A673 (cell line): Measurements from ENCODE around the gene SEC16A.

Experiments used
- EZH2 ChIP-seq: fragments of 200-600 bp; sonication (generic); IDR thresholded peaks from 2 replicates; pipeline ENCODE4 v1.6.1; 2017; ENCODE audit warnings: borderline replicate concordance, low read depth, mild to moderate bottlenecking, mixed read lengths, antibody characterized with exemption, low read length; ENCODE audit not compliant: poor library complexity, severe bottlenecking
- TF ChIP-seq, protein P1 (sequence below): fragments of 300-800, 200-600 bp; sonication (generic); conservative IDR thresholded peaks from 2 replicates; pipeline ENCODE4 v1.5.1; 2017; ENCODE audit warnings: low read depth, mild to moderate bottlenecking, antibody characterized with exemption, low read length, moderate library complexity, mixed read lengths

DNA sequence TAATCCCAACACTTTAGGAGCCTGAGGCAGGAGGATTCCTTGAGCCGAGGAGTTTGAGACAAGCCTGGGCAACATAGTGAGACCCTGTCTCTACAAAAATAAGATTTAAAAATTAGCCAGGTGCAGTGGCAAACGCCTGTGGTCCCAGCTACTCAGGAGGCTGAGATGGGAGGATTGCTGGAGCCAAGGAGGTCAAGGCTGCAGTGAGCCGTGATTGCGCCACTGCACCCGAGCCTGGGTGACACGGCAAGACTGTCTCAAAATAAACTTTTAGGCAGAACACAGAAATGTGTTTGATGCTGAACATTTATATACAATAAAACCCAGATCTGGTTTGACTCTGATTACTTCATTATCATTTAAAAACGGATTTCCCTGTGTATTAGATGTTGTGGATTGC is 77.4 kb downstream of the SEC16A start:
- TF ChIP-seq, protein P1, sequence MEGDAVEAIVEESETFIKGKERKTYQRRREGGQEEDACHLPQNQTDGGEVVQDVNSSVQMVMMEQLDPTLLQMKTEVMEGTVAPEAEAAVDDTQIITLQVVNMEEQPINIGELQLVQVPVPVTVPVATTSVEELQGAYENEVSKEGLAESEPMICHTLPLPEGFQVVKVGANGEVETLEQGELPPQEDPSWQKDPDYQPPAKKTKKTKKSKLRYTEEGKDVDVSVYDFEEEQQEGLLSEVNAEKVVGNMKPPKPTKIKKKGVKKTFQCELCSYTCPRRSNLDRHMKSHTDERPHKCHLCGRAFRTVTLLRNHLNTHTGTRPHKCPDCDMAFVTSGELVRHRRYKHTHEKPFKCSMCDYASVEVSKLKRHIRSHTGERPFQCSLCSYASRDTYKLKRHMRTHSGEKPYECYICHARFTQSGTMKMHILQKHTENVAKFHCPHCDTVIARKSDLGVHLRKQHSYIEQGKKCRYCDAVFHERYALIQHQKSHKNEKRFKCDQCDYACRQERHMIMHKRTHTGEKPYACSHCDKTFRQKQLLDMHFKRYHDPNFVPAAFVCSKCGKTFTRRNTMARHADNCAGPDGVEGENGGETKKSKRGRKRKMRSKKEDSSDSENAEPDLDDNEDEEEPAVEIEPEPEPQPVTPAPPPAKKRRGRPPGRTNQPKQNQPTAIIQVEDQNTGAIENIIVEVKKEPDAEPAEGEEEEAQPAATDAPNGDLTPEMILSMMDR = no peak
- TF ChIP-seq EZH2 = no peak
